Stomach (tissue), 4 donors: ENCODE measurements around the gene CDH5.

Experiments used
- POLR2A ChIP-seq, 4 donors: fragments of 450-650 bp; IDR thresholded peaks; one replicate each; pipeline ENCODE4 v1.6.1; 2016; ENCODE audit warnings: antibody characterized with exemption in 4 of 4, control low read depth in 2 of 4, mild to moderate bottlenecking in 1 of 4, moderate library complexity in 1 of 4
- POLR2AphosphoS5 ChIP-seq, 3 donors: sonication (generic); formaldehyde crosslinking; IDR thresholded peaks; one replicate each; pipeline ENCODE4 v1.6.1; 2016; ENCODE audit warnings: antibody characterized with exemption in 3 of 3
- TF ChIP-seq, protein P1 (sequence below), 7 experiments: fragments of 450-650 bp in 4 of 7; fragments of 200-600 bp in 3 of 7; sonication (generic) in 3 of 7; IDR thresholded peaks; one replicate each; pipeline ENCODE4 v1.5.1; 2016 to 2019; ENCODE audit warnings: antibody characterized with exemption in 7 of 7, control low read depth in 2 of 7, mild to moderate bottlenecking in 1 of 7

- TF ChIP-seq, protein P1, sequence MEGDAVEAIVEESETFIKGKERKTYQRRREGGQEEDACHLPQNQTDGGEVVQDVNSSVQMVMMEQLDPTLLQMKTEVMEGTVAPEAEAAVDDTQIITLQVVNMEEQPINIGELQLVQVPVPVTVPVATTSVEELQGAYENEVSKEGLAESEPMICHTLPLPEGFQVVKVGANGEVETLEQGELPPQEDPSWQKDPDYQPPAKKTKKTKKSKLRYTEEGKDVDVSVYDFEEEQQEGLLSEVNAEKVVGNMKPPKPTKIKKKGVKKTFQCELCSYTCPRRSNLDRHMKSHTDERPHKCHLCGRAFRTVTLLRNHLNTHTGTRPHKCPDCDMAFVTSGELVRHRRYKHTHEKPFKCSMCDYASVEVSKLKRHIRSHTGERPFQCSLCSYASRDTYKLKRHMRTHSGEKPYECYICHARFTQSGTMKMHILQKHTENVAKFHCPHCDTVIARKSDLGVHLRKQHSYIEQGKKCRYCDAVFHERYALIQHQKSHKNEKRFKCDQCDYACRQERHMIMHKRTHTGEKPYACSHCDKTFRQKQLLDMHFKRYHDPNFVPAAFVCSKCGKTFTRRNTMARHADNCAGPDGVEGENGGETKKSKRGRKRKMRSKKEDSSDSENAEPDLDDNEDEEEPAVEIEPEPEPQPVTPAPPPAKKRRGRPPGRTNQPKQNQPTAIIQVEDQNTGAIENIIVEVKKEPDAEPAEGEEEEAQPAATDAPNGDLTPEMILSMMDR (IDR thresholded peaks at IDR 0.05): no peak
- TF ChIP-seq POLR2A (IDR thresholded peaks at IDR 0.05) (no peak), POLR2AphosphoS5 (IDR thresholded peaks at IDR 0.05) (no peak)
These were observed 55.4 kb downstream of the CDH5 start for GRCh38 chr16:66421891-66422290.
